ENCODE data around the gene TPX2. TPM values are rescaled to one million over a fixed set of nuclear protein-coding genes. Genes with fewer than 3 reads are reported as not detected.

The TPX2 gene
- total RNA-seq, 1 experiment from 2014 or later, result 179 TPM

- H3K36me3 Mint-ChIP-seq (ENCODE audit: insufficient read depth, unreplicated experiment), result peaks cover 15% of the 10 kb centered on the region
- peak overlapping the region; percentile 6 for H3K4me3 Mint-ChIP-seq (ENCODE audit: low read depth, unreplicated experiment)
- peak; percentile 97 for DNase-seq
- CTCF ChIA-PET, result interaction anchor here (0.6 to 1.6 kb wide), 7 partner anchors 10 to 195 kb away, joined by 3 to 7 read pairs (median 3); no protein-coding TSS in a partner anchor
- TF ChIP-seq, protein P1, sequence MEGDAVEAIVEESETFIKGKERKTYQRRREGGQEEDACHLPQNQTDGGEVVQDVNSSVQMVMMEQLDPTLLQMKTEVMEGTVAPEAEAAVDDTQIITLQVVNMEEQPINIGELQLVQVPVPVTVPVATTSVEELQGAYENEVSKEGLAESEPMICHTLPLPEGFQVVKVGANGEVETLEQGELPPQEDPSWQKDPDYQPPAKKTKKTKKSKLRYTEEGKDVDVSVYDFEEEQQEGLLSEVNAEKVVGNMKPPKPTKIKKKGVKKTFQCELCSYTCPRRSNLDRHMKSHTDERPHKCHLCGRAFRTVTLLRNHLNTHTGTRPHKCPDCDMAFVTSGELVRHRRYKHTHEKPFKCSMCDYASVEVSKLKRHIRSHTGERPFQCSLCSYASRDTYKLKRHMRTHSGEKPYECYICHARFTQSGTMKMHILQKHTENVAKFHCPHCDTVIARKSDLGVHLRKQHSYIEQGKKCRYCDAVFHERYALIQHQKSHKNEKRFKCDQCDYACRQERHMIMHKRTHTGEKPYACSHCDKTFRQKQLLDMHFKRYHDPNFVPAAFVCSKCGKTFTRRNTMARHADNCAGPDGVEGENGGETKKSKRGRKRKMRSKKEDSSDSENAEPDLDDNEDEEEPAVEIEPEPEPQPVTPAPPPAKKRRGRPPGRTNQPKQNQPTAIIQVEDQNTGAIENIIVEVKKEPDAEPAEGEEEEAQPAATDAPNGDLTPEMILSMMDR (IDR thresholded peaks at IDR 0.05; ENCODE audit: unreplicated experiment), result no peak
- intact Hi-C loops (cut with micrococcal nuclease; ENCODE audit: unreplicated experiment), result loop anchor here (5.0 kb wide), 1 partner anchor 116 kb away; the partner anchor contains the start of gene PDRG1
- no peaks in the 10 kb centered on the region for H3K9me3 Mint-ChIP-seq (ENCODE audit: low read depth, unreplicated experiment)
- H3K27me3 Mint-ChIP-seq (ENCODE audit: unreplicated experiment), result no peaks in the 10 kb centered on the region
- H3K4me1 Mint-ChIP-seq (ENCODE audit: low read depth, unreplicated experiment), result peaks cover 17% of the 10 kb centered on the region
- H3K27ac Mint-ChIP-seq (ENCODE audit: unreplicated experiment), result no peak overlapping the region
- no TSS peak for BruUV-seq (replicated peaks)
Measured at GRCh38 chr20:31835977-31836852, 97.1 kb downstream of the TPX2 start.

- Mint-ChIP-seq H3K9me3 (ENCODE audit: low read depth, unreplicated experiment) (no peaks in the 10 kb centered on the region), H3K4me1 (ENCODE audit: low read depth, unreplicated experiment) (peaks cover 24% of the 10 kb centered on the region), H3K27me3 (ENCODE audit: unreplicated experiment) (no peaks in the 10 kb centered on the region), H3K4me3 (ENCODE audit: low read depth, unreplicated experiment) (no peak overlapping the region), H3K36me3 (ENCODE audit: insufficient read depth, unreplicated experiment) (peaks cover 15% of the 10 kb centered on the region), H3K27ac (ENCODE audit: unreplicated experiment) (no peak overlapping the region)
- intact Hi-C loops (cut with micrococcal nuclease; ENCODE audit: unreplicated experiment), result loop anchor here (5.0 kb wide), 1 partner anchor 115 kb away; the partner anchor contains the start of gene PDRG1
- CTCF ChIA-PET, result interaction anchor here (0.7 to 1.7 kb wide), 5 partner anchors 10 to 114 kb away, joined by 3 to 10 read pairs (median 3); no protein-coding TSS in a partner anchor
- TF ChIP-seq, protein P1 (IDR thresholded peaks at IDR 0.05; ENCODE audit: unreplicated experiment), result no peak
- DNase-seq, result no peak
- BruUV-seq (replicated peaks), result no TSS peak
Measured at GRCh38 chr20:31836853-31837608, 97.9 kb downstream of the TPX2 start.

- H3K27ac Mint-ChIP-seq (ENCODE audit: unreplicated experiment), result no peak overlapping the region
- BruUV-seq (replicated peaks), result no TSS peak
- no peaks in the 10 kb centered on the region for H3K9me3 Mint-ChIP-seq (ENCODE audit: low read depth, unreplicated experiment)
- no peak for DNase-seq
- H3K4me3 Mint-ChIP-seq (ENCODE audit: low read depth, unreplicated experiment), result no peak overlapping the region
- TF ChIP-seq, protein P1 (IDR thresholded peaks at IDR 0.05; ENCODE audit: unreplicated experiment), result no peak
- peaks cover 15% of the 10 kb centered on the region for H3K36me3 Mint-ChIP-seq (ENCODE audit: insufficient read depth, unreplicated experiment)
- no peaks in the 10 kb centered on the region for H3K27me3 Mint-ChIP-seq (ENCODE audit: unreplicated experiment)
- peaks cover 33% of the 10 kb centered on the region for H3K4me1 Mint-ChIP-seq (ENCODE audit: low read depth, unreplicated experiment)
- intact Hi-C loops (cut with micrococcal nuclease; ENCODE audit: unreplicated experiment), result loop anchor here (5.0 kb wide), 1 partner anchor 114 kb away; the partner anchor contains the start of gene PDRG1
- CTCF ChIA-PET, result interaction anchor here (0.9 to 1.7 kb wide), 4 partner anchors 9 to 16 kb away, joined by 3 to 10 read pairs (median 3); no protein-coding TSS in a partner anchor
Measured at GRCh38 chr20:31837896-31838397, 98.9 kb downstream of the TPX2 start.

DNA sequence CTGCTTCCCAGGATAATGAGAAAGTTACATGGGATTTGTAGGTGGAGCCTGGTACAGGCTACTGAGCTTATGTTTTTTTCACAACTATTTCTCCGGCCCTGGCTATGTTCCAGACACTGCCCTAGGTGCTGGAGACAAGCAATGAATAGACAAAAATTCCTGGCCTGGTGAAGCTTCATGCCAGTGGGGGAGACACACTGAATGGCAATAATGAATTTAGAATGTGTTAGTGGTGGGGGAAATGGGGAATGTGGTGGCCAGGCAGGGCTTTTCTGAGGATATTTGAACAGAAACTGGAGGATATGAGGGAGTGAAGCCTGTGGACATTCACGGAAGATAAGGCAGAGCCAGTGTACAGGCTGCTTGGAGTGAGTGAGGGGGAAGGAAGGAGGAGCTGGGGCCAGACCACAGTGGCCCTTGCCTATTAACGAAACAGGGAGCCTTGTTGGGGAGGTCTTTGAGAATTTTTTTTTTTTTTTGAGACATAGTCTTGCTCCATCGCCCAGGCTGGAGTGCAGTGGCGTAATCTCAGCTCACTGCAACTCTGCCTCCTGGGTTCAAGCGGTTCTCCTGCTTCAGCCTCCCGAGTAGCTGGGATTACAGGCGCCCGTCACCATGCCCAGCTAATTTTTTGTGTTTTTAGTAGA lies 99.7 kb downstream of the TPX2 start:
- no peaks in the 10 kb centered on the region for H3K27me3 Mint-ChIP-seq (ENCODE audit: unreplicated experiment)
- no TSS peak for BruUV-seq (replicated peaks)
- H3K4me1 Mint-ChIP-seq (ENCODE audit: low read depth, unreplicated experiment), result peaks cover 33% of the 10 kb centered on the region
- H3K27ac Mint-ChIP-seq (ENCODE audit: unreplicated experiment), result no peak overlapping the region
- H3K4me3 Mint-ChIP-seq (ENCODE audit: low read depth, unreplicated experiment), result no peak overlapping the region
- H3K9me3 Mint-ChIP-seq (ENCODE audit: low read depth, unreplicated experiment), result no peaks in the 10 kb centered on the region
- TF ChIP-seq, protein P1 (IDR thresholded peaks at IDR 0.05; ENCODE audit: unreplicated experiment), result no peak
- no peak for DNase-seq
- peaks cover 15% of the 10 kb centered on the region for H3K36me3 Mint-ChIP-seq (ENCODE audit: insufficient read depth, unreplicated experiment)
- CTCF ChIA-PET, result interaction anchor here (0.5 to 1.7 kb wide), 7 partner anchors 8 to 1662 kb away, joined by 3 to 10 read pairs (median 3); no protein-coding TSS in a partner anchor
- intact Hi-C loops (cut with micrococcal nuclease; ENCODE audit: unreplicated experiment), result loop anchor here (5.0 kb wide), 1 partner anchor 114 kb away; the partner anchor contains the start of gene PDRG1
